Nephron progenitor cell (in vitro differentiated cells): Measurements from ENCODE around the gene ZNF48.

Source experiments
- DNase-seq: peaks from one replicate; pipeline ENCODE4 v3.0.0; 2021
- H3K27ac Mint-ChIP-seq: 2 replicates; pipeline ENCODE4 v1.8.0; 2021; ENCODE audit warnings: mild to moderate bottlenecking, moderate library complexity, mixed read lengths
- H3K27me3 Mint-ChIP-seq: 2 replicates; pipeline ENCODE4 v1.8.0; 2021; ENCODE audit warnings: mild to moderate bottlenecking, low read depth, mixed read lengths; ENCODE audit not compliant: poor library complexity
- H3K36me3 Mint-ChIP-seq: 2 replicates; pipeline ENCODE4 v1.8.0; 2021; ENCODE audit warnings: low read depth, mixed read lengths
- H3K4me1 Mint-ChIP-seq: 2 replicates; pipeline ENCODE4 v1.8.0; 2021; ENCODE audit warnings: mixed read lengths
- H3K4me3 Mint-ChIP-seq: 2 replicates; pipeline ENCODE4 v1.8.0; 2021; ENCODE audit warnings: mild to moderate bottlenecking, moderate library complexity, mixed read lengths
- H3K9me3 Mint-ChIP-seq: 2 replicates; pipeline ENCODE4 v1.8.0; 2021; ENCODE audit warnings: mild to moderate bottlenecking, moderate library complexity, mixed read lengths
- CTCF ChIP-seq: fragments of 200-600 bp; sonication (generic); IDR thresholded peaks from 2 replicates; pipeline ENCODE4 v1.5.0; 2021; ENCODE audit warnings: antibody characterized with exemption

The ZNF48 gene

GRCh38 chr16:30369091-30369937, 25.9 kb upstream of the ZNF48 start:
- Mint-ChIP-seq H3K4me1 (peaks cover 60% of the 10 kb centered on the region), H3K9me3 (no peaks in the 10 kb centered on the region), H3K36me3 (peaks cover 25% of the 10 kb centered on the region), H3K27me3 (peaks cover 4% of the 10 kb centered on the region), H3K27ac (no peak overlapping the region), H3K4me3 (peak overlapping the region; percentile 83)
- peak; percentile 56 for DNase-seq
- TF ChIP-seq CTCF: no peak

- no peak for TF ChIP-seq CTCF
- Mint-ChIP-seq H3K4me3 (peak overlapping the region; percentile 83), H3K4me1 (peaks cover 67% of the 10 kb centered on the region), H3K9me3 (no peaks in the 10 kb centered on the region), H3K36me3 (peaks cover 18% of the 10 kb centered on the region), H3K27me3 (peaks cover 4% of the 10 kb centered on the region), H3K27ac (no peak overlapping the region)
- no peak for DNase-seq
Measured at GRCh38 chr16:30369938-30370455, 25.2 kb upstream of the ZNF48 start.

- Mint-ChIP-seq H3K27me3 (peaks cover 4% of the 10 kb centered on the region), H3K4me3 (peak within 1 kb of the TSS; percentile 87), H3K9me3 (no peaks in the 10 kb centered on the region), H3K36me3 (peaks cover 12% of the 10 kb centered on the region), H3K4me1 (peaks cover 69% of the 10 kb centered on the region), H3K27ac (peak within 1 kb of the TSS; percentile 99)
- no peak for TF ChIP-seq CTCF
- DNase-seq: peak; percentile 99
Measured at GRCh38 chr16:30370456-30371247, 24.6 kb upstream of the ZNF48 start, which contains the start of gene TBC1D10B. Gene TBC1D10B (minus strand): TSS chr16:30370494. CDS start chr16:30370183, 311 bp downstream.

- peaks cover 69% of the 10 kb centered on the region for H3K4me1 Mint-ChIP-seq
- H3K27me3 Mint-ChIP-seq: peaks cover 4% of the 10 kb centered on the region
- TF ChIP-seq CTCF: no peak
- H3K4me3 Mint-ChIP-seq: peak overlapping the region; percentile 87
- no peak for DNase-seq
- no peaks in the 10 kb centered on the region for H3K9me3 Mint-ChIP-seq
- H3K36me3 Mint-ChIP-seq: peaks cover 9% of the 10 kb centered on the region
- peak overlapping the region; percentile 99 for H3K27ac Mint-ChIP-seq
Measured at GRCh38 chr16:30371248-30371816, 23.9 kb upstream of the ZNF48 start.

GRCh38 chr16:30372038-30372712, 23.0 kb upstream of the ZNF48 start:
- peaks cover 69% of the 10 kb centered on the region for H3K4me1 Mint-ChIP-seq
- DNase-seq: no peak
- H3K4me3 Mint-ChIP-seq: peak overlapping the region; percentile 87
- H3K9me3 Mint-ChIP-seq: no peaks in the 10 kb centered on the region
- H3K36me3 Mint-ChIP-seq: peaks cover under 1% of the 10 kb centered on the region
- TF ChIP-seq CTCF: no peak
- peak overlapping the region; percentile 99 for H3K27ac Mint-ChIP-seq
- peaks cover 4% of the 10 kb centered on the region for H3K27me3 Mint-ChIP-seq
